ENCODE results near the gene C1QTNF9. TPM values are rescaled to one million over a fixed set of nuclear protein-coding genes. Genes with fewer than 3 reads are reported as not detected.
"Not testable (repeated sequence)": the region's sequence is repeated elsewhere in the genome, so short reads cannot be mapped to it uniquely, and the experiment has no call there.

The C1QTNF9 gene
- total and polyA plus RNA-seq, 9 of the 15 experiments (the other 6 are each of a cell fraction or from before 2014, with no cell fraction given): not detected

GRCh38 chr13:24356837-24357236 lies 47.5 kb downstream of the C1QTNF9 start (continued):
- TF ChIP-seq RERE (CRISPR knock-in tag; IDR thresholded peaks at IDR 0.05; ENCODE audit: borderline replicate concordance): no peak
- TF ChIP-seq PCBP1 (IDR thresholded peaks at IDR 0.05; ENCODE audit: low read depth, low read length, poor library complexity, severe bottlenecking): no peak
- no peak for TF ChIP-seq POLR3G (IDR thresholded peaks at IDR 0.05; ENCODE audit: extremely low read depth, insufficient read length, insufficient replicate concordance)

GRCh38 chr13:24357756-24358155 lies 48.4 kb downstream of the C1QTNF9 start:
- no TSS peak for BruUV-seq (replicated peaks)
- in situ Hi-C loops (cut with MboI): loop anchor here (10.0 kb wide), 1 partner anchor 1423 kb away; no protein-coding TSS in a partner anchor
- H2AFZ ChIP-seq (ENCODE audit: low read depth, low read length): no peak overlapping the region

GRCh38 chr13:24358836-24359235 lies 49.5 kb downstream of the C1QTNF9 start:
- POLR2A ChIA-PET; H3K27me3 ChIP-seq (ENCODE audit: control insufficient read depth in 2 of 2, insufficient read depth in 2 of 2, low read length in 2 of 2); H3K9ac ChIP-seq (ENCODE audit: insufficient read depth in 1 of 2, low read depth in 2 of 2, low read length in 2 of 2); H4K20me1 ChIP-seq (replicated peaks; ENCODE audit: control insufficient read depth, insufficient read depth, low read length); H3K9me3 ChIP-seq (replicated peaks; ENCODE audit: control insufficient read depth, insufficient read depth, low read depth, low read length); ATAC-seq; CTCF ChIA-PET (ENCODE audit: low intra/inter-chr PET ratio); DNase-seq (ENCODE audit: extremely low read depth in 1 of 4, low spot score in 3 of 4); H3K36me3 ChIP-seq (ENCODE audit: control insufficient read depth, insufficient read depth, low read length); FAIRE-seq; intact Hi-C loops (cut with micrococcal nuclease); H3K9me1 ChIP-seq (ENCODE audit: control insufficient read depth, insufficient read depth, low read length); H3K79me2 ChIP-seq (ENCODE audit: control insufficient read depth, insufficient read depth, low read length); BruUV-seq (replicated peaks); H2AFZ ChIP-seq (ENCODE audit: low read depth, low read length); H3K4me1 ChIP-seq (replicated peaks in 1 of 2; ENCODE audit: control insufficient read depth in 2 of 2, insufficient read depth in 2 of 2, low read length in 2 of 2); H3K4me3 ChIP-seq; H3K27ac ChIP-seq (ENCODE audit: extremely low read depth, low read depth, low read length); H3K4me2 ChIP-seq (ENCODE audit: insufficient read depth, low read length): not testable (repeated sequence)
- 3% methylated on average over 7 of the region's 16 CpGs for WGBS (ENCODE audit: insufficient coverage, low coverage, missing lambda C conversion rate)
- in situ Hi-C loops (cut with MboI): loop anchor here (10.0 kb wide), 1 partner anchor 1424 kb away; no protein-coding TSS in a partner anchor

More at GRCh38 chr13:24357756-24358155, 48.4 kb downstream of the C1QTNF9 start:
- no peak for DNase-seq (ENCODE audit: extremely low read depth in 1 of 4, low spot score in 3 of 4)
- Histone ChIP-seq H4K20me1 (replicated peaks; ENCODE audit: control insufficient read depth, insufficient read depth, low read length) (no peaks in the 10 kb centered on the region), H3K4me2 (ENCODE audit: insufficient read depth, low read length) (no peak overlapping the region), H3K9me3 (replicated peaks; ENCODE audit: control insufficient read depth, insufficient read depth, low read depth, low read length) (no peaks in the 10 kb centered on the region; the same call in 1 of the 2 replicates), H3K79me2 (ENCODE audit: control insufficient read depth, insufficient read depth, low read length) (no peaks in the 10 kb centered on the region), H3K4me1 (replicated peaks in 1 of 2; ENCODE audit: control insufficient read depth in 2 of 2, insufficient read depth in 2 of 2, low read length in 2 of 2) (no peaks in the 10 kb centered on the region), H3K27ac (ENCODE audit: extremely low read depth, low read depth, low read length) (no peak overlapping the region), H3K9ac (ENCODE audit: insufficient read depth in 1 of 2, low read depth in 2 of 2, low read length in 2 of 2) (no peak overlapping the region), H3K9me1 (ENCODE audit: control insufficient read depth, insufficient read depth, low read length) (no peaks in the 10 kb centered on the region), H3K36me3 (ENCODE audit: control insufficient read depth, insufficient read depth, low read length) (no peaks in the 10 kb centered on the region), H3K4me3 (no peak overlapping the region), H3K27me3 (ENCODE audit: control insufficient read depth in 2 of 2, insufficient read depth in 2 of 2, low read length in 2 of 2) (peaks cover 0 to 3% of the 10 kb centered on the region in 2 experiments; a peak in 1 of 5 replicates)
- ChIA-PET CTCF (ENCODE audit: low intra/inter-chr PET ratio) (no interaction called here), POLR2A (no interaction called here)
- intact Hi-C loops (cut with micrococcal nuclease): no loop called here
- 0% methylated on average over 14 of the region's 15 CpGs for WGBS (ENCODE audit: insufficient coverage, low coverage, missing lambda C conversion rate)
- TF ChIP-seq DPF2 (IDR thresholded peaks at IDR 0.05) (no peak), PHF8 (IDR thresholded peaks at IDR 0.05; ENCODE audit: borderline replicate concordance, low read length) (no peak)
- ATAC-seq: no peak
- no peak for FAIRE-seq
